Left forelimb (tissue), 1 donor: ENCODE measurements around the gene KCNB1.

Experiments used
- DNase-seq: peaks from one replicate; pipeline ENCODE4 v3.0.0-alpha.2; 2018; ENCODE audit warnings: low spot score

The KCNB1 gene

GRCh38 chr20:49482621-49483017, at the start of gene KCNB1:
Gene KCNB1 (minus strand): TSS chr20:49482668. CDS start chr20:49482480, 188 bp downstream.
- peak; percentile 76 for DNase-seq

- no peak for DNase-seq
Observed at GRCh38 chr20:49529470-49529869, 47.0 kb upstream of the KCNB1 start.

- no peak for DNase-seq
Observed at GRCh38 chr20:49526568-49526967, 44.1 kb upstream of the KCNB1 start.

- DNase-seq = no peak
Observed at GRCh38 chr20:49526056-49526455, 43.6 kb upstream of the KCNB1 start.

GRCh38 chr20:49523767-49524360, 41.4 kb upstream of the KCNB1 start:
- DNase-seq = no peak

GRCh38 chr20:49521356-49521755, 38.9 kb upstream of the KCNB1 start:
- DNase-seq = no peak

GRCh38 chr20:49519777-49520359, 37.4 kb upstream of the KCNB1 start:
- no peak for DNase-seq

GRCh38 chr20:49519212-49519712, 36.8 kb upstream of the KCNB1 start:
- DNase-seq = no peak

- no peak for DNase-seq
Observed at GRCh38 chr20:49518576-49518975, 36.1 kb upstream of the KCNB1 start.

- DNase-seq = no peak
Observed at GRCh38 chr20:49517805-49518100, 35.3 kb upstream of the KCNB1 start.

- DNase-seq = no peak
Observed at GRCh38 chr20:49516916-49517804, 34.7 kb upstream of the KCNB1 start.

- DNase-seq = no peak
Observed at GRCh38 chr20:49515586-49515985, 33.1 kb upstream of the KCNB1 start.

GRCh38 chr20:49513517-49513916, 31.0 kb upstream of the KCNB1 start:
- no peak for DNase-seq

- DNase-seq = no peak
Observed at GRCh38 chr20:49513009-49513408, 30.5 kb upstream of the KCNB1 start.

GRCh38 chr20:49511788-49512525, 29.5 kb upstream of the KCNB1 start:
- DNase-seq = no peak

GRCh38 chr20:49510562-49511122, 28.2 kb upstream of the KCNB1 start:
- DNase-seq = no peak

GRCh38 chr20:49508435-49509199, 26.1 kb upstream of the KCNB1 start:
- DNase-seq = no peak

GRCh38 chr20:49507741-49508434, 25.4 kb upstream of the KCNB1 start:
- no peak for DNase-seq

- DNase-seq = no peak
Observed at GRCh38 chr20:49505518-49505917, 23.1 kb upstream of the KCNB1 start.

GRCh38 chr20:49503176-49503575, 20.7 kb upstream of the KCNB1 start:
- DNase-seq = no peak

GRCh38 chr20:49501917-49502316, 19.4 kb upstream of the KCNB1 start:
- DNase-seq = no peak
